H9 (cell line): ENCODE results near the gene TTR. TPM values are rescaled to one million over a fixed set of nuclear protein-coding genes. Genes with fewer than 3 reads are reported as not detected.

Source experiments
- DNase-seq: peaks from one replicate; pipeline ENCODE4 v3.0.0-alpha.2; 2017
- H2AFZ ChIP-seq: one replicate; pipeline ENCODE4 v1.6.1; 2013; ENCODE audit warnings: mild to moderate bottlenecking, low read length, control low read depth, moderate library complexity
- H2AK5ac ChIP-seq: 2 replicates; pipeline ENCODE4 v1.6.1; 2013; ENCODE audit warnings: low read length, control low read depth, mixed read lengths; ENCODE audit not compliant: insufficient read length
- H2BK120ac ChIP-seq: one replicate; pipeline ENCODE4 v1.6.1; 2013; ENCODE audit warnings: low read depth, mild to moderate bottlenecking, low read length, control low read depth, inconsistent platforms; ENCODE audit not compliant: poor library complexity, severe bottlenecking
- H2BK12ac ChIP-seq: 2 replicates; pipeline ENCODE4 v1.6.1; 2013; ENCODE audit warnings: low read length, control low read depth, mixed read lengths, low read depth; ENCODE audit not compliant: insufficient read length
- H2BK15ac ChIP-seq: 2 replicates; pipeline ENCODE4 v1.6.1; 2013; ENCODE audit warnings: low read depth, low read length, control low read depth
- H2BK20ac ChIP-seq: one replicate; pipeline ENCODE4 v1.6.1; 2013; ENCODE audit warnings: low read depth, mild to moderate bottlenecking, low read length, control low read depth, inconsistent platforms; ENCODE audit not compliant: poor library complexity, severe bottlenecking
- H2BK5ac ChIP-seq: 2 replicates; pipeline ENCODE4 v1.6.1; 2013; ENCODE audit warnings: low read length, control low read depth, mixed read lengths; ENCODE audit not compliant: insufficient read length
- H3K14ac ChIP-seq: 2 replicates; pipeline ENCODE4 v1.6.1; 2013; ENCODE audit warnings: low read length, control low read depth; ENCODE audit not compliant: insufficient read depth
- H3K18ac ChIP-seq: 2 replicates; pipeline ENCODE4 v1.6.1; 2013; ENCODE audit warnings: low read depth, mild to moderate bottlenecking, mixed read lengths, low read length, control low read depth; ENCODE audit not compliant: insufficient read length
- H3K23ac ChIP-seq: 2 replicates; pipeline ENCODE4 v1.6.1; 2013; ENCODE audit warnings: low read length, control low read depth, mixed read lengths, low read depth; ENCODE audit not compliant: insufficient read length
- H3K23me2 ChIP-seq: 2 replicates; pipeline ENCODE4 v1.6.1; 2013; ENCODE audit warnings: low read depth, mild to moderate bottlenecking, mixed read lengths, low read length, control low read depth; ENCODE audit not compliant: insufficient read length, poor library complexity, severe bottlenecking
- H3K27ac ChIP-seq: 2 replicates; pipeline ENCODE4 v1.5.1; 2013; ENCODE audit warnings: low read length, control low read depth, mixed read lengths, low read depth; ENCODE audit not compliant: insufficient read length
- H3K27me3 ChIP-seq: 2 replicates; pipeline ENCODE4 v1.6.1; 2013; ENCODE audit warnings: low read length, control low read depth, inconsistent platforms; ENCODE audit not compliant: insufficient read depth
- H3K4ac ChIP-seq: 2 replicates; pipeline ENCODE4 v1.6.1; 2013; ENCODE audit warnings: low read depth, mild to moderate bottlenecking, control low read depth, inconsistent platforms, low read length, moderate library complexity
- H3K4me1 ChIP-seq: 2 replicates; pipeline ENCODE4 v1.6.1; 2013; ENCODE audit warnings: low read length, control low read depth, inconsistent platforms; ENCODE audit not compliant: insufficient read depth
- H3K4me2 ChIP-seq: 2 replicates; pipeline ENCODE4 v1.6.1; 2013; ENCODE audit warnings: low read length, control low read depth, mixed read lengths; ENCODE audit not compliant: insufficient read length, insufficient read depth
- H3K56ac ChIP-seq: 2 replicates; pipeline ENCODE4 v1.6.1; 2013; ENCODE audit warnings: low read depth, mild to moderate bottlenecking, mixed read lengths, low read length, control low read depth; ENCODE audit not compliant: insufficient read length
- H3K79me1 ChIP-seq: 2 replicates; pipeline ENCODE4 v1.6.1; 2013; ENCODE audit warnings: low read depth, mild to moderate bottlenecking, moderate library complexity, low read length, control low read depth, inconsistent platforms; ENCODE audit not compliant: insufficient read depth, poor library complexity, severe bottlenecking
- H3K79me2 ChIP-seq: 2 replicates; pipeline ENCODE4 v1.6.1; 2013; ENCODE audit warnings: low read length, control low read depth, inconsistent platforms; ENCODE audit not compliant: insufficient read depth
- H3K9ac ChIP-seq: 2 replicates; pipeline ENCODE4 v1.6.1; 2013; ENCODE audit warnings: low read length, control low read depth, mixed read lengths; ENCODE audit not compliant: insufficient read length; ENCODE audit errors: extremely low read depth
- H3K9me3 ChIP-seq: one replicate; pipeline ENCODE4 v1.6.1; 2013; ENCODE audit warnings: low read depth, low read length, inconsistent platforms; ENCODE audit not compliant: control insufficient read depth
- H3T11ph ChIP-seq: one replicate; pipeline ENCODE4 v1.6.1; 2013; ENCODE audit warnings: mild to moderate bottlenecking, low read length, control low read depth, inconsistent platforms
- H4K20me1 ChIP-seq: one replicate; pipeline ENCODE4 v1.6.1; 2013; ENCODE audit not compliant: control insufficient read depth, insufficient read length, insufficient read depth
- H4K5ac ChIP-seq: 2 replicates; pipeline ENCODE4 v1.6.1; 2013; ENCODE audit warnings: low read depth, mild to moderate bottlenecking, mixed read lengths, low read length, control low read depth; ENCODE audit not compliant: insufficient read length
- H4K8ac ChIP-seq: replicated peaks from 2 replicates; pipeline ENCODE4 v1.6.1; 2013; ENCODE audit warnings: low read length, control low read depth, mixed read lengths, low read depth; ENCODE audit not compliant: insufficient read length
- H4K91ac ChIP-seq: 2 replicates; pipeline ENCODE4 v1.6.1; 2013; ENCODE audit warnings: low read depth, mild to moderate bottlenecking, moderate library complexity, mixed read lengths, low read length, control low read depth; ENCODE audit not compliant: insufficient read length
- H3K27ac Mint-ChIP-seq, 3 experiments: 2 replicates in 2 of 3; 3 replicates in 1 of 3; pipeline ENCODE4 v1.8.0; 2020 to 2021; ENCODE audit warnings: mixed read lengths in 3 of 3, mild to moderate bottlenecking in 1 of 3, moderate library complexity in 1 of 3
- H3K27me3 Mint-ChIP-seq: 2 replicates; pipeline ENCODE4 v1.8.0; 2021; ENCODE audit warnings: low read depth, mild to moderate bottlenecking, moderate library complexity, mixed read lengths
- H3K36me3 Mint-ChIP-seq, 3 experiments: 2 replicates in 2 of 3; 3 replicates in 1 of 3; pipeline ENCODE4 v1.8.0; 2020 to 2021; ENCODE audit warnings: low read depth in 3 of 3, mixed read lengths in 3 of 3; ENCODE audit not compliant: insufficient read depth in 1 of 3
- H3K4me1 Mint-ChIP-seq, 2 experiments: 2 replicates each; pipeline ENCODE4 v1.8.0; 2020; ENCODE audit warnings: mixed read lengths in 2 of 2
- H3K4me3 Mint-ChIP-seq, 2 experiments: 2 replicates in 1 of 2; 3 replicates in 1 of 2; pipeline ENCODE4 v1.8.0; 2020 to 2021; ENCODE audit warnings: mild to moderate bottlenecking in 2 of 2, mixed read lengths in 2 of 2, moderate library complexity in 1 of 2
- H3K9me3 Mint-ChIP-seq, 2 experiments: 2 replicates in 1 of 2; 3 replicates in 1 of 2; pipeline ENCODE4 v1.8.0; 2020; ENCODE audit warnings: mild to moderate bottlenecking in 2 of 2, mixed read lengths in 2 of 2, moderate library complexity in 1 of 2
- CTCF ChIP-seq: fragments of 200-600 bp; sonication (generic); conservative IDR thresholded peaks from 3 replicates; pipeline ENCODE4 v1.8.0; 2021; ENCODE audit warnings: antibody characterized with exemption, mild to moderate bottlenecking
- WGBS: extraction: QIAGEN DNeasy Blood & Tissue Kit; methylation state at CpG from one replicate; pipeline ENCODE4 v1.1.7; 2013; ENCODE audit warnings: missing lambda C conversion rate, low lambda C conversion rate, mixed read lengths; ENCODE audit not compliant: insufficient read length; ENCODE audit errors: extremely low coverage; 5-methylcytosine and 5-hydroxymethylcytosine counted together
- total RNA-seq: library from RNA; stranded (reverse); gene quantifications from 2 replicates; pipeline ENCODE4 v1.2.1, GENCODE V29; 2021

TTR gene
- total RNA-seq, 1 experiment from 2014 or later, result not detected

GRCh38 chr18:31573051-31573450 is 18.6 kb upstream of the TTR start:
- no peak for TF ChIP-seq CTCF
- Histone ChIP-seq H2AK5ac (no peak overlapping the region), H3K23ac (no peak overlapping the region), H4K5ac (no peak overlapping the region), H3K4ac (no peak overlapping the region), H3K27ac (no peak overlapping the region), H2BK20ac (no peak overlapping the region), H2BK12ac (no peak overlapping the region), H2BK5ac (no peak overlapping the region), H3K9me3 (no peaks in the 10 kb centered on the region), H2BK15ac (no peak overlapping the region), H4K8ac (no peak overlapping the region), H3K14ac (no peak overlapping the region), H3K9ac (no peak overlapping the region), H2BK120ac (no peak overlapping the region), H3K4me2 (no peak overlapping the region), H3K56ac (no peak overlapping the region), H3K79me2 (no peaks in the 10 kb centered on the region), H2AFZ (no peak overlapping the region), H3K79me1 (no peaks in the 10 kb centered on the region), H4K20me1 (no peaks in the 10 kb centered on the region), H3K23me2 (no peaks in the 10 kb centered on the region), H3K18ac (no peak overlapping the region), H3T11ph (no peak overlapping the region), H3K27me3 (no peaks in the 10 kb centered on the region), H3K4me1 (no peaks in the 10 kb centered on the region), H4K91ac (no peak overlapping the region)
- no peaks in the 10 kb centered on the region for H3K36me3 Mint-ChIP-seq
- H3K4me1 Mint-ChIP-seq, result peaks cover 8 to 9% of the 10 kb centered on the region in 2 experiments
- no peak overlapping the region for H3K4me3 Mint-ChIP-seq
- no peaks in the 10 kb centered on the region; the same call in 1 of the 2 replicates for H3K27me3 Mint-ChIP-seq
- no CpG with 5 or more reads among the region's 3 CpGs for WGBS
- no peak for DNase-seq
- H3K9me3 Mint-ChIP-seq, result no peaks in the 10 kb centered on the region; a peak in 1 of 5 replicates
- no peak overlapping the region for H3K27ac Mint-ChIP-seq
